MM.1S (cell line): ENCODE measurements around the gene TARBP1.
A peak's percentile ranks its signal among the peaks of the same experiment; 100 is the strongest.
"Not testable (repeated sequence)": the region's sequence is repeated elsewhere in the genome, so short reads cannot be mapped to it uniquely, and the experiment has no call there.

Experiments
- DNase-seq: peaks from one replicate; pipeline ENCODE4 v3.0.0-alpha.2; 2015
- H2AFZ ChIP-seq: fragments of 300-600 bp; sonication (generic); 2 replicates; pipeline ENCODE4 v1.6.0; 2016; ENCODE audit warnings: antibody characterized with exemption, low read length
- H3F3A ChIP-seq: fragments of 300-600 bp; sonication (generic); 2 replicates; pipeline ENCODE4 v1.6.1; 2016; ENCODE audit warnings: mild to moderate bottlenecking, antibody characterized with exemption, low read length, moderate library complexity, mixed read lengths; ENCODE audit not compliant: insufficient read depth
- H3K27ac ChIP-seq: fragments of 300-600 bp; sonication (generic); 2 replicates; pipeline ENCODE4 v1.5.1; 2016; ENCODE audit warnings: mild to moderate bottlenecking, low read length
- H3K27me3 ChIP-seq: fragments of 300-600 bp; sonication (generic); replicated peaks from 2 replicates; pipeline ENCODE4 v1.6.0; 2016; ENCODE audit warnings: low read length; ENCODE audit not compliant: insufficient read depth
- H3K36me3 ChIP-seq: fragments of 300-600 bp; sonication (generic); replicated peaks from 2 replicates; pipeline ENCODE4 v1.6.1; 2016; ENCODE audit warnings: mild to moderate bottlenecking, low read length, mixed read lengths; ENCODE audit not compliant: insufficient read depth
- H3K4me1 ChIP-seq: fragments of 300-600 bp; sonication (generic); 2 replicates; pipeline ENCODE4 v1.6.1; 2016; ENCODE audit warnings: low read length, mixed read lengths
- H3K4me2 ChIP-seq: fragments of 300-600 bp; sonication (generic); 2 replicates; pipeline ENCODE4 v1.6.0; 2016; ENCODE audit warnings: low read depth, low read length
- H3K4me3 ChIP-seq: fragments of 300-600 bp; sonication (generic); 2 replicates; pipeline ENCODE4 v1.5.1; 2016; ENCODE audit warnings: low read length, mixed read lengths
- H3K79me2 ChIP-seq: fragments of 300-600 bp; sonication (generic); 2 replicates; pipeline ENCODE4 v1.6.1; 2016; ENCODE audit warnings: mixed run types, low read length, mixed read lengths
- H3K9ac ChIP-seq: fragments of 300-600 bp; sonication (generic); 2 replicates; pipeline ENCODE4 v1.6.1; 2016; ENCODE audit warnings: low read length, mixed read lengths
- H3K9me2 ChIP-seq: fragments of 300-600 bp; sonication (generic); replicated peaks from 2 replicates; pipeline ENCODE4 v1.6.1; 2016; ENCODE audit warnings: mild to moderate bottlenecking, low read length, mixed read lengths; ENCODE audit not compliant: insufficient read depth
- H3K9me3 ChIP-seq: fragments of 300-600 bp; sonication (generic); replicated peaks from 2 replicates; pipeline ENCODE4 v1.6.1; 2016; ENCODE audit warnings: mild to moderate bottlenecking, low read length, mixed read lengths; ENCODE audit not compliant: insufficient read depth
- H4K20me1 ChIP-seq: fragments of 300-600 bp; sonication (generic); 2 replicates; pipeline ENCODE4 v1.6.1; 2016; ENCODE audit warnings: mild to moderate bottlenecking, low read length, moderate library complexity, mixed read lengths; ENCODE audit not compliant: insufficient read depth
- CTCF ChIP-seq: fragments of 300-600 bp; sonication (generic); IDR thresholded peaks from 2 replicates; pipeline ENCODE4 v1.5.1; 2016; ENCODE audit warnings: antibody characterized with exemption, low read length, mixed read lengths
- EZH2 ChIP-seq: fragments of 300-600 bp; sonication (generic); optimal IDR thresholded peaks from 2 replicates; pipeline ENCODE3; 2017; ENCODE audit warnings: low read depth, mild to moderate bottlenecking, antibody characterized with exemption, low read length, mixed read lengths
- EZH2phosphoT487 ChIP-seq: fragments of 300-600 bp; sonication (generic); IDR thresholded peaks from 2 replicates; pipeline ENCODE4 v1.6.1; 2018; ENCODE audit warnings: antibody characterized with exemption, low read length

TARBP1 gene

GRCh38 chr1:234368320-234369032, 110.5 kb downstream of the TARBP1 start:
- no peak overlapping the region for H2AFZ ChIP-seq
- H3K27me3 ChIP-seq, result no peaks in the 10 kb centered on the region
- H3K36me3 ChIP-seq, result no peaks in the 10 kb centered on the region
- peaks cover 15% of the 10 kb centered on the region for H3F3A ChIP-seq
- H4K20me1 ChIP-seq, result no peaks in the 10 kb centered on the region
- TF ChIP-seq EZH2, result no peak
- no peak for TF ChIP-seq EZH2phosphoT487
- no peak for TF ChIP-seq CTCF
- H3K9ac ChIP-seq, result no peak overlapping the region
- H3K4me1 ChIP-seq, result 0 out of 2 replicates have a peak, but pooled peaks cover 6% of the 10 kb centered on the region
- no peak overlapping the region for H3K27ac ChIP-seq
- no peaks in the 10 kb centered on the region for H3K9me2 ChIP-seq
- H3K4me2 ChIP-seq, result no peak overlapping the region
- no peak for DNase-seq
- H3K9me3 ChIP-seq, result no peaks in the 10 kb centered on the region
- peaks cover 8% of the 10 kb centered on the region; the same call in 1 of the 2 replicates for H3K79me2 ChIP-seq
- H3K4me3 ChIP-seq, result no peak overlapping the region

GRCh38 chr1:234362558-234362957, 116.4 kb downstream of the TARBP1 start:
- Histone ChIP-seq H2AFZ (no peak overlapping the region), H3K36me3 (no peaks in the 10 kb centered on the region), H3K27ac (no peak overlapping the region), H3K27me3 (no peaks in the 10 kb centered on the region), H3K79me2 (peaks cover 20% of the 10 kb centered on the region), H3F3A (no peaks in the 10 kb centered on the region), H3K4me3 (no peak overlapping the region), H3K4me2 (no peak overlapping the region), H3K9me2 (no peaks in the 10 kb centered on the region), H3K4me1 (peaks cover 6% of the 10 kb centered on the region), H3K9me3 (no peaks in the 10 kb centered on the region), H3K9ac (no peak overlapping the region), H4K20me1 (no peaks in the 10 kb centered on the region)
- DNase-seq, result no peak
- TF ChIP-seq EZH2phosphoT487 (no peak), CTCF (no peak), EZH2 (no peak)

- Histone ChIP-seq H3K9me2 (no peaks in the 10 kb centered on the region), H3K4me3 (no peak overlapping the region), H4K20me1 (no peaks in the 10 kb centered on the region), H3K4me1 (peaks cover 12% of the 10 kb centered on the region), H2AFZ (no peak overlapping the region), H3K36me3 (no peaks in the 10 kb centered on the region), H3K27me3 (no peaks in the 10 kb centered on the region), H3K9ac (no peak overlapping the region), H3K27ac (no peak overlapping the region), H3K9me3 (no peaks in the 10 kb centered on the region), H3K4me2 (no peak overlapping the region), H3K79me2 (peaks cover 24% of the 10 kb centered on the region), H3F3A (no peaks in the 10 kb centered on the region)
- TF ChIP-seq EZH2phosphoT487, result no peak
- DNase-seq, result no peak
Observed at GRCh38 chr1:234361102-234361603, 117.8 kb downstream of the TARBP1 start.

- Histone ChIP-seq H3F3A (no peaks in the 10 kb centered on the region), H2AFZ (no peak overlapping the region), H3K79me2 (peaks cover 22% of the 10 kb centered on the region), H3K4me3 (peak overlapping the region; percentile 76), H3K4me1 (peaks cover 15% of the 10 kb centered on the region), H3K9me2 (no peaks in the 10 kb centered on the region), H3K9me3 (no peaks in the 10 kb centered on the region), H4K20me1 (no peaks in the 10 kb centered on the region), H3K27me3 (no peaks in the 10 kb centered on the region), H3K4me2 (peak overlapping the region; percentile 58), H3K9ac (no peak overlapping the region; the same call in 1 of the 2 replicates), H3K27ac (no peak overlapping the region), H3K36me3 (no peaks in the 10 kb centered on the region)
- TF ChIP-seq CTCF, result no peak; the same call in 1 of the 2 replicates
- no peak for TF ChIP-seq EZH2phosphoT487
- TF ChIP-seq EZH2, result no peak
- no peak for DNase-seq
Observed at GRCh38 chr1:234357831-234358230, 121.1 kb downstream of the TARBP1 start.

- H3K27ac ChIP-seq, result peak overlapping the region; percentile 40; the same call in 1 of the 2 replicates
Observed at GRCh38 chr1:234356615-234357269, 122.2 kb downstream of the TARBP1 start.

More at GRCh38 chr1:234356615-234357269, 122.2 kb downstream of the TARBP1 start:
- peak; percentile 85 for DNase-seq
- peak overlapping the region; percentile 74 for H2AFZ ChIP-seq
- H3K9me3 ChIP-seq, H3F3A ChIP-seq, H3K36me3 ChIP-seq, H3K27me3 ChIP-seq, H3K9me2 ChIP-seq, H4K20me1 ChIP-seq: not testable (repeated sequence)
- peak overlapping the region; percentile 70 for H3K4me2 ChIP-seq
- peak overlapping the region; percentile 67 for H3K9ac ChIP-seq
- H3K79me2 ChIP-seq, result peaks cover 22% of the 10 kb centered on the region
- peaks cover 15% of the 10 kb centered on the region for H3K4me1 ChIP-seq
- H3K4me3 ChIP-seq, result peak overlapping the region; percentile 76
